HG02642 (cell line): ENCODE data around the gene PLSCR3.

ENCODE experiments used
- ATAC-seq: cut with Tn5 transposase; IDR thresholded peaks from one replicate; pipeline ENCODE4 v1.9.1; 2021; ENCODE audit warnings: mild to moderate bottlenecking; ENCODE audit not compliant: unreplicated experiment, poor library complexity

The PLSCR3 gene

GRCh38 chr17:7426896-7427489 is 32.7 kb upstream of the PLSCR3 start:
- no peak for ATAC-seq

- ATAC-seq, result no peak
Measured at GRCh38 chr17:7426203-7426863, 32.0 kb upstream of the PLSCR3 start.

GRCh38 chr17:7425756-7426155 is 31.4 kb upstream of the PLSCR3 start:
- ATAC-seq, result no peak

GRCh38 chr17:7425316-7425715 is 31.0 kb upstream of the PLSCR3 start, which contains the start of gene SPEM2:
Gene SPEM2, plus strand, starts transcription at chr17:7425616. Its CDS starts 73 bp downstream, at chr17:7425689.
- no peak for ATAC-seq

GRCh38 chr17:7423679-7424078 is 29.4 kb upstream of the PLSCR3 start:
- no peak for ATAC-seq

GRCh38 chr17:7421186-7421585 is 26.9 kb upstream of the PLSCR3 start:
- ATAC-seq, result no peak

- no peak for ATAC-seq
Measured at GRCh38 chr17:7419819-7420610, 25.7 kb upstream of the PLSCR3 start, which contains the start of gene SPEM1. Gene SPEM1, plus strand, starts transcription at chr17:7420324. Its CDS starts 61 bp downstream, at chr17:7420385.

GRCh38 chr17:7418472-7419152 is 24.3 kb upstream of the PLSCR3 start:
- ATAC-seq, result no peak

GRCh38 chr17:7417056-7417655 is 22.8 kb upstream of the PLSCR3 start:
- ATAC-seq, result no peak

GRCh38 chr17:7416323-7416722 is 22.0 kb upstream of the PLSCR3 start:
- no peak for ATAC-seq

GRCh38 chr17:7415784-7416183 is 21.5 kb upstream of the PLSCR3 start:
- no peak for ATAC-seq

- ATAC-seq, result no peak
Measured at GRCh38 chr17:7414837-7415236, 20.5 kb upstream of the PLSCR3 start.

GRCh38 chr17:7413346-7413985 is 19.1 kb upstream of the PLSCR3 start:
- no peak for ATAC-seq

- no peak for ATAC-seq
Measured at GRCh38 chr17:7411427-7411750, 17.1 kb upstream of the PLSCR3 start.

- no peak for ATAC-seq
Measured at GRCh38 chr17:7410634-7411426, 16.5 kb upstream of the PLSCR3 start.

- no peak for ATAC-seq
Measured at GRCh38 chr17:7409716-7410115, 15.4 kb upstream of the PLSCR3 start.

GRCh38 chr17:7408863-7409262 is 14.5 kb upstream of the PLSCR3 start:
- no peak for ATAC-seq

- ATAC-seq, result no peak
Measured at GRCh38 chr17:7408252-7408727, 14.0 kb upstream of the PLSCR3 start.
